Heart left ventricle (tissue), 16 donors: ENCODE data around the gene BSND. TPM values are rescaled to one million over a fixed set of nuclear protein-coding genes. Genes with fewer than 3 reads are reported as not detected.
A peak's percentile ranks its signal among the peaks of the same experiment; 100 is the strongest.

ENCODE experiments used
- ATAC-seq, 4 donors: fragments of 200-7000 bp; cut with Tn5 transposase; one replicate each; pipeline ENCODE4 v1.9.1; 2020 to 2022; ENCODE audit warnings: moderate library complexity in 4 of 4, mild to moderate bottlenecking in 3 of 4, moderate number of reproducible peaks in 1 of 4
- DNase-seq, 5 donors: peaks; one replicate each; pipeline ENCODE4 v3.0.0-alpha.2; 2020
- H3K27ac ChIP-seq, 12 donors: fragments of 200-600 bp; sonication (generic) in 4 of 12; one replicate each; pipeline versions ENCODE4 v1.5.0 to v1.8.0; 2016 to 2022; ENCODE audit warnings: mild to moderate bottlenecking in 2 of 12
- H3K27me3 ChIP-seq, 9 donors: fragments of 200-600 bp; sonication (generic) in 2 of 9; one replicate each; pipeline versions ENCODE4 v1.5.1 to v1.8.0; 2016 to 2022; ENCODE audit warnings: mild to moderate bottlenecking in 3 of 9
- H3K36me3 ChIP-seq, 9 donors: fragments of 200-600 bp; sonication (generic) in 2 of 9; one replicate each; pipeline versions ENCODE4 v1.5.0 to v1.8.0; 2018 to 2022; ENCODE audit warnings: mild to moderate bottlenecking in 2 of 9
- H3K4me1 ChIP-seq, 12 donors: fragments of 200-600 bp; sonication (generic) in 4 of 12; one replicate each; pipeline versions ENCODE4 v1.5.0 to v1.8.0; 2016 to 2022; ENCODE audit warnings: mild to moderate bottlenecking in 3 of 12
- H3K4me3 ChIP-seq, 12 donors: fragments of 200-600 bp; sonication (generic) in 4 of 12; one replicate each; pipeline versions ENCODE4 v1.5.0 to v1.8.0; 2017 to 2022; ENCODE audit warnings: mild to moderate bottlenecking in 9 of 12, moderate library complexity in 4 of 12
- H3K9me3 ChIP-seq, 12 donors: fragments of 200-600 bp; sonication (generic) in 4 of 12; one replicate each; pipeline versions ENCODE4 v1.5.0 to v1.8.0; 2016 to 2022; ENCODE audit warnings: mild to moderate bottlenecking in 1 of 12
- CTCF ChIP-seq, 12 donors: fragments of 200-600 bp; sonication (generic) in 4 of 12; IDR thresholded peaks; one replicate each; pipeline versions ENCODE4 v1.5.0 to v1.8.0; 2018 to 2022; ENCODE audit warnings: antibody characterized with exemption in 12 of 12, mild to moderate bottlenecking in 5 of 12
- POLR2A ChIP-seq, 2 donors: fragments of 450-650 bp; IDR thresholded peaks; one replicate each; pipeline ENCODE4 v1.6.1; 2017; ENCODE audit warnings: antibody characterized with exemption in 2 of 2, mild to moderate bottlenecking in 2 of 2, moderate library complexity in 2 of 2
- WGBS, 4 donors: extraction: QIAGEN DNeasy Blood & Tissue Kit in 2 of 4; methylation state at CpG; one replicate each; pipeline versions ENCODE4 v1.1.5 to v1.1.7; 2013 to 2018; 5-methylcytosine and 5-hydroxymethylcytosine counted together
- intact Hi-C, 10 donors: fragments of 100-400 bp; cut with DNase I; formaldehyde crosslinking; loops; one replicate each; pipeline versions ENCODE4 v1.11.1 to v1.14.2; 2022
- polyA plus RNA-seq, 2 donors: library from polyadenylated mRNA; stranded (reverse); fragments of 200-250 nt; gene quantifications; one replicate each; pipeline ENCODE4 v1.2.3, GENCODE V29; 2013
- total RNA-seq, 9 donors: library from RNA; depleted of rRNA in 2 of 9; stranded (reverse); fragments of >200 nt in 2 of 9; fragmentation: NEBNext Ultra II Directional in 3 of 9; extraction: Animal tissue kit (Norgen Biotek cat#: 25700) in 3 of 9; gene quantifications; one replicate each; pipeline versions ENCODE4 v1.1.0 to v1.2.4, GENCODE V29; 2016 to 2023
- donor health status: ischemic (EF 13 %, LVEDD 7.1; RV severe dilation, severe dysfunction).
- donor health status: healthy with polysubstance abuse.
- donor health status: DM: no; HTN: yes; CAD: no.
- donor health status: DM: no; HTN: no; CAD: no.
- donor health status: ischemic (EF 25% LVEDD 6.9; RV normal size, moderate dysfunction).
- donor health status: ischemic (EF 25% LVEDD 5.7; RV mildly dilated, moderate dysfunction).
- donor health status: healthy.
- donor health status: DM: yes; HTN: yes; CAD: no.
- donor health status: ischemic (EF 35%, LVEDD 5.7; RV mildly dilated, moderate dysfunction).
- donor health status: nonischemic (EF 11% LVEDD 7.7; RV severe dilation, severe dysfunction).
- donor health status: DM: yes; HTN: yes; CAD: no.
- donor health status: PGD.
- donor health status: ischemic (EF 29% LVEDD 5.4; RV normal size, mild dysfunction).
- donor health status: nonischemic (EF 23%, LVEDD 6.1; RV moderate dilation, normal function).

Gene BSND
- total and polyA plus RNA-seq, 11 donors, result not detected

GRCh38 chr1:55051169-55051568 lies 52.4 kb downstream of the BSND start:
- H3K4me3 ChIP-seq, result no peak overlapping the region
- 75 to 87% (median 82%) methylated on average over 5 of the region's 5 CpGs for WGBS, 4 donors
- ATAC-seq, result no peak
- peaks cover 0 to 27% (median 5%) of the 10 kb centered on the region in 12 donors for H3K4me1 ChIP-seq
- H3K27me3 ChIP-seq, result no peaks in the 10 kb centered on the region
- H3K9me3 ChIP-seq, result no peaks in the 10 kb centered on the region
- H3K36me3 ChIP-seq, result no peaks in the 10 kb centered on the region
- no peak overlapping the region for H3K27ac ChIP-seq
- no peak for DNase-seq
- intact Hi-C loops, result no loop called here
- TF ChIP-seq CTCF (IDR thresholded peaks at IDR 0.05) (no peak), POLR2A (IDR thresholded peaks at IDR 0.05) (no peak)

DNA sequence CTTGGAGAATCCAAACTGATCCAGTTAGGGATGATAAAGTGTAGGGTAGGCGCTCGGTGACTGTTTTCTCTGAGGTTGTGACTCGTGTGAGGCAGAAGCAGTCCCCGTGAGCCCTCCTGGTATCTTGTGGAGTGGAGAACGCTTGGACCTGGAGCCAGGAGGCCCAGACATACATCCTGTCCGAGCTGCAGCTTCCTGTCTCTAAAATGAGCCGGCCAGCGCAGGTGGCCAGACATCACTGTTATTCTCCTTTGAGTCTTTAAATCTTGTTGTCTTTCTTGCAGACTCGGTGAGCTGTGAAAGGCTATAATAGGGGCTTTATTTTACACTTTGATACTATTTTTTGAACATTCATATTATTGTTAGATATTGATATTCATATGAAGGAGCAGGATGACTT lies 52.9 kb downstream of the BSND start:
- Histone ChIP-seq H3K27me3 (no peaks in the 10 kb centered on the region), H3K4me3 (no peak overlapping the region), H3K36me3 (no peaks in the 10 kb centered on the region), H3K27ac (no peak overlapping the region), H3K4me1 (peaks cover 0 to 27% (median 5%) of the 10 kb centered on the region in 12 donors), H3K9me3 (no peaks in the 10 kb centered on the region)
- WGBS, 4 donors, result 54 to 70% (median 65%) methylated on average over 9 of the region's 9 CpGs
- no peak for DNase-seq
- no peak for ATAC-seq
- TF ChIP-seq POLR2A (IDR thresholded peaks at IDR 0.05) (no peak), CTCF (IDR thresholded peaks at IDR 0.05) (no peak)
- intact Hi-C loops, result no loop called here

DNA sequence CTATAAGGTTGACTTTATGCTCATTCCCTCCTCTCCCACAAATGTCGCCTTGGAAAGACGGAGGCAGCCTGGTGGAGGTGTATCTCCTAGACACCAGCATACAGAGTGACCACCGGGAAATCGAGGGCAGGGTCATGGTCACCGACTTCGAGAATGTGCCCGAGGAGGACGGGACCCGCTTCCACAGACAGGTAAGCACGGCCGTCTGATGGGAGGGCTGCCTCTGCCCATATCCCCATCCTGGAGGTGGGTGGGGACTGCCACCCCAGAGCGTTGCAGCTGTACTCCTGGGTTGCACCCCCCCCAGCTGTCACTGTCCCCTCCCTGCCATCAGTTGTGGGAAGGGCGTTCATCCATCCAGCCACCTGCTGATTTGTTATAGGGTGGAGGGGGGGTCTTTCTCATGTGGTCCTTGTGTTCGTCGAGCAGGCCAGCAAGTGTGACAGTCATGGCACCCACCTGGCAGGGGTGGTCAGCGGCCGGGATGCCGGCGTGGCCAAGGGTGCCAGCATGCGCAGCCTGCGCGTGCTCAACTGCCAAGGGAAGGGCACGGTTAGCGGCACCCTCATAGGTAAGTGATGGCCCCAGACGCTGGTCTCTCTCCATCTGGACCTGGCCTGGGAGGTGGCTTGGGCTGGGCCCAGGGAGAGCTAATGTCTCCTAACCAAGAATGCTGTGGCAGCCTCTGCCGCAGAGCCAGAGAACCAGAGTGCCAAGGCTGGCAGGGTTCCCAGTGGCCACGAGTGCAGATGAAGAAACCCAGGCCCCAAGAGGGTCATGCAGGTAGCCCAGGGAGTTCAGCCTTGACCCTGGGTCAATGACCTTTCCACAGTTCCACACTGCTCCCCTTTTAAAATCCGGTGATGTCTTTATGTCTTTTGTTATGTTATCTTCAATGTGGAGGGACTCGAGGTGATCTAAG lies 53.7 kb downstream of the BSND start:
- no peak for TF ChIP-seq POLR2A (IDR thresholded peaks at IDR 0.05)
- TF ChIP-seq CTCF (IDR thresholded peaks at IDR 0.05), result no peak
- 74 to 85% (median 80%) methylated on average over 16 to 29 of the region's 29 CpGs for WGBS, 4 donors
- Histone ChIP-seq H3K4me3 (no peak overlapping the region), H3K27ac (peak overlapping the region in 3 of 12 donors; percentile 4 to 51 (median 7)), H3K27me3 (no peaks in the 10 kb centered on the region), H3K36me3 (no peaks in the 10 kb centered on the region), H3K9me3 (no peaks in the 10 kb centered on the region), H3K4me1 (peaks cover 0 to 27% (median 5%) of the 10 kb centered on the region in 12 donors)
- peak; percentile 34 to 40 (median 36) for ATAC-seq
- peak in 3 of 5 donors; percentile 63 to 81 (median 68) for DNase-seq
- intact Hi-C loops, result no loop called here

DNA sequence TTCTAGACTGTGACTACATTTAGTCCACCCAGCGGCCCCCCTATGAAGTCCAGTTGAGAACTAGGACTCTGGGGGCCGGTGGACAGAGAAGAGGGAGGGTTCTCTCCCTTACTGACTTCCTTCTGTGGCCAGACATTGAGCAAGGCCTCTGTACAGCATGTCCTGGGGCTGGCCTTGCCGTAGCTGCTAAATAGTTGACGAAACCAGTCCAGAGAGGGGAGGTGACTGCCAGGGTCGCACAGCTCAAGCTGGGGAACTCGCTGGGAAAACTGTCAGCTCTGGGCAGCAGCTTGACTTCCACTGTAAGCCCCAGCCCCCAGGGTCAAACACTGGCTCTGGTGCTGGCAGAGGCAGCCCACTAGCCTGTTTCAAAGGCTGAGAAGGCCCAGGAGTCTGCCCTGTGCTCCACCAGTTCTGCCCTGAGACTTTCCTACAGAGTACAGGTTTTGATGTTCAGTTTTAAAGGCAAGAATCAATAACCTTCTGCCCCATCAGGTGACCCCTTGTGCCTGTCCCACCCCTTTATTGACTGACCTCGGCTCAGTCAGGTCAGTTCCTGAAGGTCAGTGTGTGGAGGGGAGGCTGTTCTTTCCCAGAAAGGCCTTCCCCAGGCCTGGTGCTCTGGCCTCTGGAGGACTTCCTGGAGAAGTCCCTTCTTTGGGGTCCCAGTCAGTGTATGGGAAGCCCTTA lies 54.7 kb downstream of the BSND start:
- H3K4me3 ChIP-seq, result no peak overlapping the region

More for the DNA sequence above, 54.7 kb downstream of the BSND start:
- Histone ChIP-seq H3K36me3 (no peaks in the 10 kb centered on the region), H3K9me3 (no peaks in the 10 kb centered on the region), H3K4me1 (peaks cover 0 to 27% (median 5%) of the 10 kb centered on the region in 12 donors), H3K27ac (peak overlapping the region in 2 of 12 donors; percentile 4 to 51), H3K27me3 (no peaks in the 10 kb centered on the region)
- no peak for DNase-seq
- WGBS, 4 donors, result 56 to 71% (median 66%) methylated on average over 6 to 7 of the region's 7 CpGs
- intact Hi-C loops, result no loop called here
- peak in 3 of 4 donors; percentile 9 to 43 (median 30) for ATAC-seq
- no peak for TF ChIP-seq POLR2A (IDR thresholded peaks at IDR 0.05)
- no peak for TF ChIP-seq CTCF (IDR thresholded peaks at IDR 0.05)
